Measurements from ENCODE around the gene KCTD5.
A peak's percentile ranks its signal among the peaks of the same experiment; 100 is the strongest.

The KCTD5 gene

DNA sequence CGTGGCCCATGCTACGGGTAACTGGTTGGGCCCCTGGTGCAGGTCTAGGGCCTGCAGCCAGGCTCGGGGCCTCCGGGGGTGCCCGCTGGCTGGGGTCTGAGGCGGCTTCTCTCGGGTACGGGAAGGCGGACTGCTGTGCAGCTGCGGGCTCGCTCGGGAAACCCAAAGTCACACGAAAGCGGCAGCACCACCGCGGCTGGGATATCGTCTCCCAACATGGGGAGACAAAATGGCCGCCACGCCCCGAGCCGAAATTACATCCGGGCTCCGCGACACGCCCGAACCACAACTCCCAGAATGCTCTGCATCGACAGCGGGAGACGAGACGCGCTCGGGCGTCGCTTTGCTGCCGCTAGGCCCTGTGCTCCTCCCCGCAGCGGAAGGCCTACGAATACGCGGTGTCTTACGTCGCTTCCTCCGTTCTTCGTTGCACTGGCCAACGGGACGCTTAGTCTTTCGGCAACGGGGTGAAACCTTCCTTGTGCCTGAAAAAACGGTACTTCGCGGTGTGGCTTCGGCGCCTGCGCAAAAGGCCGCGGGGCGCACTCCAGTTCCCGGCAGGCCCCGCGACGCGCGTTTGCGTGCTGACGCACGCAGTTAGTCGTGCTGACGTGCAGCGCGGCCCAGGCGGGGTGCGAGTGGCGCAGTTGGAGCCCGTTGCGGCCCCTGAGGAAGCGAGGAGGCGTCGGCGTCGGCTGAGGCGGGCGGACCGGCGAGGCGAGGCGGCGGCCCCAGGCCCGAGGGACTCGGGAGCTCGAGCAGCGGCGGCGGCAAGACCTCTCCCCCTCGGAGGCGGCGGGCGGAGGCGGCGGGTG, 69.9 kb downstream of the KCTD5 start, which contains the start of gene SRRM2:
Gene SRRM2 (plus strand): TSS at position 604 of the 815 bp plus-strand sequence. CDS start 3,727 bp downstream, outside the sequence.
- peak; percentile 89 for DNase-seq (ENCODE audit: low read depth)

GRCh38 chr16:2752850-2753732, 70.8 kb downstream of the KCTD5 start:
- peak; percentile 49 for DNase-seq (ENCODE audit: low read depth)

- DNase-seq (ENCODE audit: low read depth) = no peak
Measured at GRCh38 chr16:2753733-2754020, 71.4 kb downstream of the KCTD5 start.

GRCh38 chr16:2755158-2755557, 72.8 kb downstream of the KCTD5 start:
- DNase-seq (ENCODE audit: low read depth) = no peak

GRCh38 chr16:2756288-2757015, 74.1 kb downstream of the KCTD5 start:
- DNase-seq (ENCODE audit: low read depth) = no peak

GRCh38 chr16:2757344-2757743, 75.0 kb downstream of the KCTD5 start:
- no peak for DNase-seq (ENCODE audit: low read depth)
